Islet precursor cell (in vitro differentiated cells): Measurements from ENCODE around the gene TCP11L1.
"Not testable (repeated sequence)": the region's sequence is repeated elsewhere in the genome, so short reads cannot be mapped to it uniquely, and the experiment has no call there.

ENCODE experiments used
- DNase-seq: peaks from one replicate; pipeline ENCODE4 v3.0.0-alpha.2; 2018

The TCP11L1 gene

GRCh38 chr11:33068611-33069340 is 29.4 kb downstream of the TCP11L1 start:
- no peak for DNase-seq

- DNase-seq = no peak
Observed at GRCh38 chr11:33072465-33072864, 33.1 kb downstream of the TCP11L1 start.

GRCh38 chr11:33083918-33084317 is 44.5 kb downstream of the TCP11L1 start:
- DNase-seq = no peak

GRCh38 chr11:33086017-33086416 is 46.6 kb downstream of the TCP11L1 start:
- DNase-seq = no peak

GRCh38 chr11:33089776-33090175 is 50.4 kb downstream of the TCP11L1 start:
- DNase-seq = no peak

GRCh38 chr11:33094157-33094556 is 54.8 kb downstream of the TCP11L1 start:
- no peak for DNase-seq

- DNase-seq = no peak
Observed at GRCh38 chr11:33103836-33104235, 64.5 kb downstream of the TCP11L1 start.

GRCh38 chr11:33109294-33109895 is 70.0 kb downstream of the TCP11L1 start:
- no peak for DNase-seq

GRCh38 chr11:33110083-33110482 is 70.7 kb downstream of the TCP11L1 start:
- no peak for DNase-seq

GRCh38 chr11:33116535-33116934 is 77.2 kb downstream of the TCP11L1 start:
- DNase-seq = no peak

GRCh38 chr11:33122696-33123095 is 83.3 kb downstream of the TCP11L1 start:
- DNase-seq = not testable (repeated sequence)
